Pancreas (tissue), 10 donors: Measurements from ENCODE around the gene CCDC15. TPM values are rescaled to one million over a fixed set of nuclear protein-coding genes. Genes with fewer than 3 reads are reported as not detected.

Experiments
- ATAC-seq, 4 donors: fragments of 200-7000 bp; cut with Tn5 transposase; one replicate each; pipeline versions ENCODE4 v1.8.0 to v1.9.1; 2020; ENCODE audit warnings: mild to moderate bottlenecking in 4 of 4, moderate library complexity in 4 of 4
- DNase-seq, 6 donors: peaks; one replicate each; pipeline ENCODE4 v3.0.0-alpha.2; 2020
- FAIRE-seq: peaks from 2 replicates; lab custom pipeline; 2012; peaks lifted over from hg19 to GRCh38; lab: Jason Lieb, UNC
- H3K27ac ChIP-seq, 4 donors: fragments of 200-600 bp; sonication (generic); 1 replicate in 3 of 4; 2 replicates in 1 of 4; pipeline versions ENCODE4 v1.5.0 to v1.8.0; 2020
- H3K27me3 ChIP-seq, 4 donors: fragments of 200-600 bp; one replicate each; pipeline ENCODE4 v1.8.0; 2021
- H3K36me3 ChIP-seq, 3 donors: fragments of 200-600 bp; sonication (generic) in 1 of 3; one replicate each; pipeline versions ENCODE4 v1.5.0 to v1.8.0; 2020 to 2021
- H3K4me1 ChIP-seq, 3 donors: fragments of 200-600 bp; one replicate each; pipeline ENCODE4 v1.8.0; 2021
- H3K4me3 ChIP-seq, 4 donors: fragments of 200-600 bp; sonication (generic) in 2 of 4; one replicate each; pipeline versions ENCODE4 v1.5.0 to v1.8.0; 2020 to 2021
- H3K9me3 ChIP-seq, 4 donors: fragments of 200-600 bp; one replicate each; pipeline ENCODE4 v1.8.0; 2021
- WGBS, 2 donors: extraction: QIAGEN DNeasy Blood & Tissue Kit; methylation state at CpG; one replicate each; pipeline ENCODE4 v1.1.7; 2013; 5-methylcytosine and 5-hydroxymethylcytosine counted together
- intact Hi-C, 3 donors: fragments of 100-400 bp; cut with DNase I; formaldehyde crosslinking; loops; one replicate each; pipeline versions ENCODE4 v1.11.1 to v1.14.2; 2022
- polyA plus RNA-seq, 2 donors: library from polyadenylated mRNA; stranded (reverse); fragments of 200-250 nt; gene quantifications; one replicate each; pipeline ENCODE4 v1.2.3, GENCODE V29; 2013
- total RNA-seq, 6 donors: library from RNA; stranded (reverse); fragmentation: NEBNext Ultra II Directional in 4 of 6; extraction: Animal tissue kit (Norgen Biotek cat#: 25700) in 4 of 6; gene quantifications; one replicate each; pipeline versions ENCODE4 v1.2.1 to v1.2.4, GENCODE V29; 2021 to 2023
- TF ChIP-seq, protein P1 (sequence below), 4 donors: fragments of 200-600 bp; sonication (generic) in 3 of 4; IDR thresholded peaks; one replicate each; pipeline versions ENCODE4 v1.5.0 to v1.8.0; 2021; ENCODE audit warnings: antibody characterized with exemption in 4 of 4
- donor health status: healthy with polysubstance abuse.
- donor health status: DM: no; HTN: no; CAD: no; lungs with moderate emphysema.
- donor health status: DM: no; HTN: no; CAD: no.
- donor health status: control.
- donor health status: control.
- donor health status: Bipolar disorder and iron deficiency.
- donor health status: DM: yes; HTN: yes; CAD: no.
- donor health status: DM: no; HTN: no; CAD: no.
- donor health status: DM: no; HTN: no; CAD: no.
- donor health status: DM: yes; HTN: yes; CAD: no.

The CCDC15 gene
- total and polyA plus RNA-seq, 8 donors, result 0.23 to 1.4 (median 0.73) TPM

DNA sequence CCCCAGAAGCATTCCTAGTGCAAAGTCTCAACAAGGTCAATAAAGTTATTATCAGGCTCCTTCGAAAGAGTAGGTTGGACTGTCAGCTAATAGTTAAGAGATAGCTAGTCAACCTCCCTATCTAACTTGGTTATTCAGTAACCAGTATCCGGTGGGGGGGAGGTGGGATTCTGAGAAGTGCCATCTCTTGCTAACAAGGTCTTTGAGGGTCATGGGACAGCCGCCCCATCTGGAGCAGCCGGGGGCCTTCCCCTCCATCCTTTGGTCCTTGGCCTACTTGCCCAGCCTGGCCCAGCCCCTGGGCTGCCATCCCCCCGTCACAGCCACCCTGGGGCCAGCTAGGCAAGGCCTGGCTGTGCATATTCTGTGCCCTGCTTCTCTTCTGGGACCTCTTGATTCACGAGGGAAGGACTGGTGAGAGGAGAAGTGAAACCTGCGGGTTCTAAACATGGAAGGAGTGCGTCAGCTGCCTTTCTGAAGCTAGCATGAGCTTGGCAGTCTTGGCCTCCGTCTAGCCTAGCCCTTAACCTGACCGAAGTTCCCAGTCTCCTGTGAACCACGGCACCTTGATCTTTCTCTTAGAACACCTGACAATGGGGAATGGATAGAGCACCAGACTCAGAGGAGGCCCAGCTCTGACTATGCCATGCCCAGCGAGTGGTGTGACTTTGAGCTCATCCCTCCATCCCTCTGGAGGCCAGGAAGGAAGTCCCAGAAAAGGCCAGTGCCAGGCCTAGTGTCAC lies 118.4 kb downstream of the CCDC15 start:
- no peak for FAIRE-seq
- TF ChIP-seq, protein P1, sequence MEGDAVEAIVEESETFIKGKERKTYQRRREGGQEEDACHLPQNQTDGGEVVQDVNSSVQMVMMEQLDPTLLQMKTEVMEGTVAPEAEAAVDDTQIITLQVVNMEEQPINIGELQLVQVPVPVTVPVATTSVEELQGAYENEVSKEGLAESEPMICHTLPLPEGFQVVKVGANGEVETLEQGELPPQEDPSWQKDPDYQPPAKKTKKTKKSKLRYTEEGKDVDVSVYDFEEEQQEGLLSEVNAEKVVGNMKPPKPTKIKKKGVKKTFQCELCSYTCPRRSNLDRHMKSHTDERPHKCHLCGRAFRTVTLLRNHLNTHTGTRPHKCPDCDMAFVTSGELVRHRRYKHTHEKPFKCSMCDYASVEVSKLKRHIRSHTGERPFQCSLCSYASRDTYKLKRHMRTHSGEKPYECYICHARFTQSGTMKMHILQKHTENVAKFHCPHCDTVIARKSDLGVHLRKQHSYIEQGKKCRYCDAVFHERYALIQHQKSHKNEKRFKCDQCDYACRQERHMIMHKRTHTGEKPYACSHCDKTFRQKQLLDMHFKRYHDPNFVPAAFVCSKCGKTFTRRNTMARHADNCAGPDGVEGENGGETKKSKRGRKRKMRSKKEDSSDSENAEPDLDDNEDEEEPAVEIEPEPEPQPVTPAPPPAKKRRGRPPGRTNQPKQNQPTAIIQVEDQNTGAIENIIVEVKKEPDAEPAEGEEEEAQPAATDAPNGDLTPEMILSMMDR (IDR thresholded peaks at IDR 0.05), result no peak
- 68 to 71% methylated on average over 12 of the region's 12 CpGs for WGBS, 2 donors
- ATAC-seq, result peak in 3 of 4 donors; percentile 10 to 66 (median 53)
- H3K4me1 ChIP-seq, result peaks cover 0 to 7% (median 5%) of the 10 kb centered on the region in 3 donors
- no peaks in the 10 kb centered on the region for H3K27me3 ChIP-seq
- H3K36me3 ChIP-seq, result no peaks in the 10 kb centered on the region
- intact Hi-C loops, result loop anchor here in 1 of 3 donors (10.0 kb wide), 1 partner anchor 282 kb away; no protein-coding TSS in a partner anchor
- no peaks in the 10 kb centered on the region for H3K9me3 ChIP-seq
- DNase-seq, result peak in 5 of 6 donors; percentile 5 to 46 (median 27)
- H3K4me3 ChIP-seq, result no peak overlapping the region
- peak overlapping the region in 1 of 4 donors; percentile 48 for H3K27ac ChIP-seq

DNA sequence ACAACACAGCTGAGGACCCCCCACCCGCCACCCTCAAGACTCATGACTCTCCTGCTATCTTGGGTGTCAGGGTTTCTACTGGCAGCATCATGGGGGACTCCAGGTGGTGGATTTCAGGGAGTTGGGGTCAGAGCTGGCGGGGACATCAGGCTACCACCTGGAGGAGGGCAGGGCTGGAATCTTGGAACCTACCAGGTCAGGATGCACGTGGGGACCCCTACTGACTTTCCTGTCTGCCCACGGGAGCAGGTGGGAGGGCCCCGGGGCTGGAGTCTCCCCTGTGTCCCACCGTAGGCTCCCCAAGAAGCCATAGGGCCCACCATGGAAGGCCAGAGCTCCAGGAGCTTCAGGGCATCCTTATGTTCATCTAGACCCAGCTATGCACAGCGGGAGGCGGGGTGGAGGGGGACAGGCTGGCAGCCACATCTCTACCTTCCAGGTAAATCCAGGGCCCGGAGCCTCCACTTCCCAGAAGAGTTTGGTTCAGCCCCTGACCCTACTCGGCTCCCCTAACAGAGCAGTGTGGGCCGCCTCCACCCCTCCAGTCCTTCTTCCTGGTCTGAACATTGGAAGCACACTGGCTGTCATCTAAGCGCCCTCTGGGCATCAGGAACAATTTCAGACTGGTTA lies 119.1 kb downstream of the CCDC15 start:
- intact Hi-C loops, result loop anchor here in 1 of 3 donors (10.0 kb wide), 1 partner anchor 282 kb away; no protein-coding TSS in a partner anchor
- FAIRE-seq (no peak), DNase-seq (peak in 3 of 6 donors; percentile 8 to 43 (median 34)), ATAC-seq (no peak)
- Histone ChIP-seq H3K36me3 (no peaks in the 10 kb centered on the region), H3K4me1 (peaks cover 0 to 7% (median 5%) of the 10 kb centered on the region in 3 donors), H3K27ac (peak overlapping the region in 1 of 4 donors; percentile 48), H3K4me3 (no peak overlapping the region), H3K9me3 (no peaks in the 10 kb centered on the region), H3K27me3 (no peaks in the 10 kb centered on the region)
- TF ChIP-seq, protein P1 (IDR thresholded peaks at IDR 0.05), result no peak
- 85 to 88% methylated on average over 12 of the region's 12 CpGs for WGBS, 2 donors

DNA sequence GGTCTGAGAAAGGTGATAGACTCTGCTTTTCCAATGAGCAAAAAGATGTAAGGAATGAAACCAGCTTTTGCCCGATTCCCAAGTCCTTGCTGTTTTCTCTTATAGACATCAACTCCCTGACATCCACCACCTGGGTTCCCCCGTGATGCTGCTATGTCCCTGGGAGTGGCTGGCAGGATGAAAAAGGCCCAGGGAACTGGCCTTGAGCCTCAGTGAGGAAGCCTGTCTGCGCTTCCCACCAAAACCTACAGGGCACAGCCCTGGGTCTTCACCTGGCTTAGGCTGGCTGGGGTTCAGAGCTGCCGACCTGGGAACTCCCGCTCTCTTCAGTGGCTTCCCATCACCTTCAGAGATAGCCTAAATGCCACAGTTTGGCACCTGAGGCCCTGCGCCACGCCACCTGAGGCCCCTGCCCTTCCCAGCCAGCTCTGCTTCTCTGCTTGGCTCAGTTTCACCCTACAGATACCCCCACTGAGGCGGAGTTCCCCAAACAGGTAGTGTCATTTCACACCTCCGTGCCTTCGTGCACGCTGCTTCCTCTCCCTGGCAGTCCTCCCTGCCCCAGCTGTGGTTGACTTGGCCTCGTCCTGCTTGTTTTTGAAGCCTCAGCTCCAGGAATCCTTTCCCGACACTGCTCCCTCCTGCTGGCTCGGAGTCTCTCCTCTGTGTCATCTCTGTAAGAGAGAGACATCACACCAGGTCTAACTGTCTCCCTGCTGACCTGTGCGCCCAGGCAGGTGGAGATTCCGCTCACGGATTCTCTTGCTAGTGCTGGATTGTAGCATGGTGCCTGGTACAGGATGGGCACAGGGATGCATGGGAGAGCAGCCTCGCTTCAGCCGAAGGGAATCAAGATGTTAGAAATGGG lies 119.8 kb downstream of the CCDC15 start:
- no peaks in the 10 kb centered on the region for H3K9me3 ChIP-seq
- H3K27ac ChIP-seq, result no peak overlapping the region
- DNase-seq (peak in 3 of 6 donors; percentile 5 to 31 (median 23)), ATAC-seq (no peak), FAIRE-seq (no peak)
- TF ChIP-seq, protein P1 (IDR thresholded peaks at IDR 0.05), result no peak
- H3K4me3 ChIP-seq, result no peak overlapping the region
- no peaks in the 10 kb centered on the region for H3K36me3 ChIP-seq
- WGBS, 2 donors, result 78 to 85% methylated on average over 19 of the region's 19 CpGs
- H3K4me1 ChIP-seq, result peaks cover 0 to 7% (median 5%) of the 10 kb centered on the region in 3 donors
- no peaks in the 10 kb centered on the region for H3K27me3 ChIP-seq
- intact Hi-C loops, result loop anchor here in 1 of 3 donors (10.0 kb wide), 1 partner anchor 281 kb away; no protein-coding TSS in a partner anchor

DNA sequence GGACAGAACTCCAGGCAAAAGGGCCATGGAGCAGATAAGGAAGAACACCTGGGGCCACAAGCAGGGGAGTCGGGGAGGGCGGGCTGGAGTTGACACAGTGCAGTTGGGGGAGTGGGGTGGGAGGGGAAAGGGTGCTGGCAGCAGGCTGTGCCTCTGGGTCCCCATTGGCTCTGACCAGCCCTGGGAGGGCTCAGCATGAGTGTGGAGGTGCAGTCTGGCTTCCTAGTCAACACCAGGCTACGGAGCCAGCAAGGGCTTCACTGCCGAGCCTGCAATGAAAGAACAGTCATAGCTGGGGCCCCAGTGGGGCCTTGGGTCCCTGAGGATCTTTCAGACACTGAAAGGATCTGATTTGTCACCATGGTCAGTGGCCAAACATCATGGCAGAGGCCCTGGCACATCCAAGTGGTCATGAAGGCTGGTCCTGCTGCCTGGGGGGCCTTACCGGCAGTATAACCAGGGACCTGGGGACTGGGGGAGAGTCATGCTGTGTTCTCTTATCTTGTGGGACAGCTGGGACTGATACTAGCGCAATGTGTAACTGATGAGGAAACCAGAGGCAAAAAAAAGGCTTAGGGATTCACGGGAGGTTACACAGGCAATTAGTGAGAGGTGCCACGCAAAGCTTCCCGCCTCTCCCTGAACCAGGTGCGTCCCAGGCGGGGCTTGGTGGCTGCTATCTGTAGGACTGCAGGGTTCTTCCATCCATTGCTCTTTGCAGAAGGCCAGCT lies 120.7 kb downstream of the CCDC15 start:
- H3K9me3 ChIP-seq, result no peaks in the 10 kb centered on the region
- peak in 3 of 6 donors; percentile 4 to 37 (median 36) for DNase-seq
- 77% methylated on average over 11 of the region's 11 CpGs for WGBS, 2 donors
- H3K27ac ChIP-seq, result no peak overlapping the region
- ATAC-seq, result no peak
- H3K36me3 ChIP-seq, result no peaks in the 10 kb centered on the region
- no peaks in the 10 kb centered on the region for H3K27me3 ChIP-seq
- no peak overlapping the region for H3K4me3 ChIP-seq
- FAIRE-seq, result no peak
- TF ChIP-seq, protein P1 (IDR thresholded peaks at IDR 0.05), result no peak
- intact Hi-C loops, result loop anchor here in 1 of 3 donors (10.0 kb wide), 1 partner anchor 280 kb away; no protein-coding TSS in a partner anchor
- peaks cover 0 to 5% (median 0%) of the 10 kb centered on the region in 3 donors for H3K4me1 ChIP-seq
